GM23338 (cell line): ENCODE measurements around the gene RET. TPM values are rescaled to one million over a fixed set of nuclear protein-coding genes. Genes with fewer than 3 reads are reported as not detected.

Source experiments
- ATAC-seq: fragments of 200-7000 bp; cut with Tn5 transposase; 3 replicates; pipeline ENCODE4 v1.9.1; 2020
- DNase-seq: peaks from one replicate; pipeline ENCODE4 v3.0.0-alpha.2; 2015; ENCODE audit warnings: low spot score
- H2AFZ ChIP-seq: fragments of 200-600 bp; sonication (generic); 2 replicates; pipeline ENCODE4 v1.8.0; 2016; ENCODE audit warnings: antibody characterized with exemption, mild to moderate bottlenecking, moderate library complexity
- H3F3A ChIP-seq: fragments of 200-600 bp; sonication (generic); replicated peaks from 2 replicates; pipeline ENCODE4 v1.8.0; 2017; ENCODE audit warnings: antibody characterized with exemption, mixed run types, low read depth
- H3K27ac ChIP-seq: fragments of 200-600 bp; sonication (generic); 2 replicates; pipeline ENCODE4 v1.6.1; 2016; ENCODE audit warnings: low read depth
- H3K27me3 ChIP-seq: fragments of 200-600 bp; sonication (generic); 2 replicates; pipeline ENCODE4 v1.8.0; 2016; ENCODE audit warnings: mild to moderate bottlenecking, mixed run types, moderate library complexity; ENCODE audit not compliant: insufficient read depth
- H3K36me3 ChIP-seq: fragments of 200-600 bp; sonication (generic); 2 replicates; pipeline ENCODE4 v1.8.0; 2016; ENCODE audit warnings: mild to moderate bottlenecking; ENCODE audit not compliant: insufficient read depth
- H3K4me1 ChIP-seq: fragments of 200-600 bp; sonication (generic); 2 replicates; pipeline ENCODE4 v1.8.0; 2016; ENCODE audit warnings: mild to moderate bottlenecking, moderate library complexity; ENCODE audit not compliant: insufficient read depth
- H3K4me2 ChIP-seq: fragments of 200-600 bp; sonication (generic); 2 replicates; pipeline ENCODE4 v1.7.1; 2017; ENCODE audit warnings: mixed run types
- H3K4me3 ChIP-seq: fragments of 200-600 bp; sonication (generic); 2 replicates; pipeline ENCODE4 v1.6.1; 2016; ENCODE audit warnings: mixed run types
- H3K79me2 ChIP-seq: fragments of 200-600 bp; sonication (generic); replicated peaks from 2 replicates; pipeline ENCODE4 v1.8.0; 2017; ENCODE audit warnings: mild to moderate bottlenecking; ENCODE audit not compliant: insufficient read depth
- H3K9me2 ChIP-seq: fragments of 200-600 bp; sonication (generic); 2 replicates; pipeline ENCODE4 v1.8.0; 2017; ENCODE audit not compliant: insufficient read depth
- H4K20me1 ChIP-seq: fragments of 200-600 bp; sonication (generic); replicated peaks from 2 replicates; pipeline ENCODE4 v1.8.0; 2017; ENCODE audit warnings: mild to moderate bottlenecking; ENCODE audit not compliant: insufficient read depth
- H3K27ac Mint-ChIP-seq: 2 replicates; pipeline ENCODE4 v1.8.0; 2020; ENCODE audit warnings: inconsistent platforms, mild to moderate bottlenecking, moderate library complexity, mixed read lengths
- H3K27me3 Mint-ChIP-seq: 3 replicates; pipeline ENCODE4 v1.8.0; 2022; ENCODE audit warnings: low read depth, mild to moderate bottlenecking, moderate library complexity, mixed read lengths, inconsistent platforms; ENCODE audit not compliant: insufficient read depth, poor library complexity
- H3K36me3 Mint-ChIP-seq: 3 replicates; pipeline ENCODE4 v1.8.0; 2021; ENCODE audit warnings: low read depth, mild to moderate bottlenecking, inconsistent platforms, moderate library complexity, mixed read lengths
- H3K4me1 Mint-ChIP-seq: 3 replicates; pipeline ENCODE4 v1.8.0; 2020; ENCODE audit warnings: mild to moderate bottlenecking, inconsistent platforms, mixed read lengths
- H3K4me3 Mint-ChIP-seq: 3 replicates; pipeline ENCODE4 v1.8.0; 2021; ENCODE audit warnings: moderate library complexity, mild to moderate bottlenecking, inconsistent platforms, mixed read lengths
- H3K9me3 Mint-ChIP-seq: 3 replicates; pipeline ENCODE4 v1.8.0; 2020; ENCODE audit warnings: moderate library complexity, mild to moderate bottlenecking, inconsistent platforms, mixed read lengths
- CREB1 ChIP-seq: fragments of 250-450 bp; sonication (Bioruptor Pico); IDR thresholded peaks from 2 replicates; pipeline ENCODE4 v1.5.0; 2020; ENCODE audit warnings: low read depth, mild to moderate bottlenecking, moderate library complexity
- CTCF ChIP-seq, 2 experiments: fragments of 200-600 bp in 1 of 2; sonication (generic) in 1 of 2; conservative IDR thresholded peaks; 2 replicates each; pipeline versions ENCODE4 v1.5.1 to v1.6.1; 2016 to 2017; ENCODE audit warnings: antibody characterized with exemption in 2 of 2, low read depth in 2 of 2, mild to moderate bottlenecking in 2 of 2, moderate library complexity in 1 of 2
- ETS1 ChIP-seq: IDR thresholded peaks from 2 replicates; pipeline ENCODE4 v1.6.1; 2016; ENCODE audit warnings: antibody characterized with exemption
- EZH2 ChIP-seq: fragments of 200-600 bp; sonication (generic); IDR thresholded peaks from one replicate; pipeline ENCODE4 v1.8.0; 2017; ENCODE audit warnings: antibody characterized with exemption, mild to moderate bottlenecking, low read depth; ENCODE audit not compliant: unreplicated experiment
- EZH2phosphoT487 ChIP-seq: fragments of 200-600 bp; sonication (generic); IDR thresholded peaks from one replicate; pipeline ENCODE4 v1.8.1; 2018; ENCODE audit warnings: antibody characterized with exemption; ENCODE audit not compliant: unreplicated experiment
- JUNB ChIP-seq: IDR thresholded peaks from one replicate; pipeline ENCODE4 v1.6.1; 2016; ENCODE audit warnings: antibody characterized with exemption; ENCODE audit not compliant: unreplicated experiment
- NANOG ChIP-seq: IDR thresholded peaks from 2 replicates; pipeline ENCODE4 v1.6.1; 2016; ENCODE audit warnings: antibody characterized with exemption, borderline replicate concordance
- POLR2AphosphoS5 ChIP-seq: IDR thresholded peaks from 2 replicates; pipeline ENCODE4 v1.6.1; 2016; ENCODE audit warnings: antibody characterized with exemption, low read depth
- REST ChIP-seq: IDR thresholded peaks from one replicate; pipeline ENCODE4 v1.6.1; 2018; ENCODE audit warnings: antibody characterized with exemption; ENCODE audit not compliant: unreplicated experiment
- STAT1 ChIP-seq: IDR thresholded peaks from one replicate; pipeline ENCODE4 v1.6.1; 2016; ENCODE audit warnings: antibody characterized with exemption; ENCODE audit not compliant: unreplicated experiment
- ZNF114 ChIP-seq: fragments of 250-450 bp; sonication (Bioruptor Pico); IDR thresholded peaks from 2 replicates; pipeline ENCODE4 v1.5.0; 2020; ENCODE audit warnings: mild to moderate bottlenecking, moderate library complexity
- ZNF331 ChIP-seq: fragments of 250-450 bp; sonication (Bioruptor Pico); IDR thresholded peaks from 2 replicates; pipeline ENCODE4 v1.5.0; 2020; ENCODE audit warnings: low read depth, mild to moderate bottlenecking, moderate library complexity
- ZNF462 ChIP-seq: fragments of 250-450 bp; sonication (Bioruptor Pico); IDR thresholded peaks from 2 replicates; pipeline ENCODE4 v1.5.0; 2020; ENCODE audit warnings: mild to moderate bottlenecking, moderate library complexity
- polyA plus RNA-seq: library from polyadenylated mRNA; unstranded; fragments of >200 nt; fragmentation: Nextera tagmentation; extraction: Ambion mirVana; gene quantifications from 2 replicates; pipeline ENCODE4 v1.2.1, GENCODE V29; 2016
- total RNA-seq: library from RNA; depleted of rRNA; stranded (reverse); fragments of >200 nt; shearing (Covaris generic); gene quantifications from 2 replicates; pipeline ENCODE4 v1.2.3, GENCODE V29; 2014

RET gene
- total and polyA plus RNA-seq, 2 experiments from 2014 or later = 5.5 to 9.8 TPM

- Histone ChIP-seq H3K27ac (no peak overlapping the region), H2AFZ (no peak overlapping the region), H4K20me1 (no peaks in the 10 kb centered on the region), H3K27me3 (no peaks in the 10 kb centered on the region), H3K4me1 (0 out of 2 replicates have a peak, but pooled peaks cover 3% of the 10 kb centered on the region), H3F3A (no peaks in the 10 kb centered on the region), H3K36me3 (no peaks in the 10 kb centered on the region), H3K9me2 (no peaks in the 10 kb centered on the region), H3K79me2 (no peaks in the 10 kb centered on the region), H3K4me3 (no peak overlapping the region), H3K4me2 (no peak overlapping the region)
- TF ChIP-seq CTCF (conservative IDR thresholded peaks at IDR 0.05; ENCODE audit: low read depth in 2 of 2) (no peak), REST (no peak), CREB1 (CRISPR knock-in tag) (no peak), ZNF114 (CRISPR knock-in tag) (no peak), POLR2AphosphoS5 (no peak), ZNF331 (no peak), EZH2 (no peak), STAT1 (no peak), EZH2phosphoT487 (no peak), JUNB (no peak), ZNF462 (CRISPR knock-in tag) (no peak), NANOG (no peak), ETS1 (no peak)
- Mint-ChIP-seq H3K4me1 (peaks cover 21% of the 10 kb centered on the region), H3K9me3 (no peaks in the 10 kb centered on the region), H3K36me3 (no peaks in the 10 kb centered on the region; the same call in 2 of the 3 replicates), H3K27me3 (peaks cover 10% of the 10 kb centered on the region), H3K4me3 (no peak overlapping the region), H3K27ac (no peak overlapping the region)
- ATAC-seq (no peak), DNase-seq (no peak)
Observed at GRCh38 chr10:43090664-43091063, 13.8 kb downstream of the RET start.
